Memory B cell (primary cell): ENCODE measurements around the gene HPCAL1.

Experiments used
- ATAC-seq: fragments of 150-1000 bp; cut with Tn5 transposase; 2 replicates; pipeline ENCODE4 v1.10.0; 2021; ENCODE audit warnings: low read depth, mild to moderate bottlenecking, moderate library complexity
- DNase-seq, 2 donors: peaks; one replicate each; pipeline ENCODE4 v3.0.0; 2022; ENCODE audit warnings: low spot score in 2 of 2
- H3K27ac Mint-ChIP-seq: one replicate; pipeline ENCODE4 v1.8.0; 2022; ENCODE audit warnings: mild to moderate bottlenecking, moderate library complexity, mixed read lengths
- H3K27me3 Mint-ChIP-seq: one replicate; pipeline ENCODE4 v1.8.0; 2022; ENCODE audit warnings: mixed read lengths
- H3K36me3 Mint-ChIP-seq: one replicate; pipeline ENCODE4 v1.8.0; 2022; ENCODE audit warnings: mild to moderate bottlenecking, mixed read lengths
- H3K4me1 Mint-ChIP-seq: one replicate; pipeline ENCODE4 v1.8.0; 2022; ENCODE audit warnings: mixed read lengths
- H3K4me3 Mint-ChIP-seq: one replicate; pipeline ENCODE4 v1.8.0; 2022; ENCODE audit warnings: mild to moderate bottlenecking, moderate library complexity, mixed read lengths
- H3K9me3 Mint-ChIP-seq: one replicate; pipeline ENCODE4 v1.8.0; 2022; ENCODE audit warnings: mixed read lengths

The HPCAL1 gene

GRCh38 chr2:10264506-10265328 is 38.0 kb upstream of the HPCAL1 start:
- H3K27ac Mint-ChIP-seq: no peak overlapping the region
- ATAC-seq: no peak
- no peaks in the 10 kb centered on the region for H3K36me3 Mint-ChIP-seq
- no peak overlapping the region for H3K4me3 Mint-ChIP-seq
- peaks cover 3% of the 10 kb centered on the region for H3K27me3 Mint-ChIP-seq
- no peaks in the 10 kb centered on the region for H3K9me3 Mint-ChIP-seq
- DNase-seq: no peak
- H3K4me1 Mint-ChIP-seq: peaks cover 3% of the 10 kb centered on the region

- no peaks in the 10 kb centered on the region for H3K9me3 Mint-ChIP-seq
- H3K36me3 Mint-ChIP-seq: no peaks in the 10 kb centered on the region
- ATAC-seq (no peak), DNase-seq (no peak)
- H3K4me1 Mint-ChIP-seq: peaks cover 3% of the 10 kb centered on the region
- no peak overlapping the region for H3K27ac Mint-ChIP-seq
- H3K27me3 Mint-ChIP-seq: peaks cover 3% of the 10 kb centered on the region
- H3K4me3 Mint-ChIP-seq: no peak overlapping the region
These were observed 37.2 kb upstream of the HPCAL1 start for GRCh38 chr2:10265329-10266132.

GRCh38 chr2:10266133-10266620 is 36.5 kb upstream of the HPCAL1 start:
- H3K27me3 Mint-ChIP-seq: peaks cover 3% of the 10 kb centered on the region
- no peak for ATAC-seq
- no peak overlapping the region for H3K27ac Mint-ChIP-seq
- no peaks in the 10 kb centered on the region for H3K9me3 Mint-ChIP-seq
- no peak for DNase-seq
- H3K4me3 Mint-ChIP-seq: no peak overlapping the region
- H3K36me3 Mint-ChIP-seq: no peaks in the 10 kb centered on the region
- H3K4me1 Mint-ChIP-seq: peaks cover 6% of the 10 kb centered on the region

DNA sequence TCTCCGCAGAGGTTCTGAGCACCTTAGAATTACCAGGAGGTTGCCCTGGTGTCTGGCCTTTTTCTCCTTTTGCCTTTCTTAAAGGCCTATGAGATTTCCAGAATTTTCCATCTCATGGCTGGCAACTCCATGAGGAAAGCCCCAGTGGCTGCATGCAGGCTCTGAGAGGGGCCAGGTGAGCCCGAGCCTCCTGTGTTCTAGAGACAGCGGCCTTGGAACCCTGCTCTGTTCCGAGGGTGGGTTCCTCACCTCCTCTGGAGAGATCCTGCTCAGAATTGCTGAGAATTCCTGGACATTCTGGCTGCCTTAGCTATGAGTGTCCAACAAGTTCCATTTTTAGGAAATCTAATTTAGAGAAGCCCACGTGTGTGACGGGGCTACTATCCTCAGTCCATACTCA is 35.7 kb upstream of the HPCAL1 start:
- Mint-ChIP-seq H3K27me3 (peaks cover 3% of the 10 kb centered on the region), H3K9me3 (no peaks in the 10 kb centered on the region), H3K4me3 (no peak overlapping the region), H3K4me1 (peaks cover 6% of the 10 kb centered on the region), H3K27ac (no peak overlapping the region), H3K36me3 (no peaks in the 10 kb centered on the region)
- DNase-seq (no peak), ATAC-seq (no peak)

DNA sequence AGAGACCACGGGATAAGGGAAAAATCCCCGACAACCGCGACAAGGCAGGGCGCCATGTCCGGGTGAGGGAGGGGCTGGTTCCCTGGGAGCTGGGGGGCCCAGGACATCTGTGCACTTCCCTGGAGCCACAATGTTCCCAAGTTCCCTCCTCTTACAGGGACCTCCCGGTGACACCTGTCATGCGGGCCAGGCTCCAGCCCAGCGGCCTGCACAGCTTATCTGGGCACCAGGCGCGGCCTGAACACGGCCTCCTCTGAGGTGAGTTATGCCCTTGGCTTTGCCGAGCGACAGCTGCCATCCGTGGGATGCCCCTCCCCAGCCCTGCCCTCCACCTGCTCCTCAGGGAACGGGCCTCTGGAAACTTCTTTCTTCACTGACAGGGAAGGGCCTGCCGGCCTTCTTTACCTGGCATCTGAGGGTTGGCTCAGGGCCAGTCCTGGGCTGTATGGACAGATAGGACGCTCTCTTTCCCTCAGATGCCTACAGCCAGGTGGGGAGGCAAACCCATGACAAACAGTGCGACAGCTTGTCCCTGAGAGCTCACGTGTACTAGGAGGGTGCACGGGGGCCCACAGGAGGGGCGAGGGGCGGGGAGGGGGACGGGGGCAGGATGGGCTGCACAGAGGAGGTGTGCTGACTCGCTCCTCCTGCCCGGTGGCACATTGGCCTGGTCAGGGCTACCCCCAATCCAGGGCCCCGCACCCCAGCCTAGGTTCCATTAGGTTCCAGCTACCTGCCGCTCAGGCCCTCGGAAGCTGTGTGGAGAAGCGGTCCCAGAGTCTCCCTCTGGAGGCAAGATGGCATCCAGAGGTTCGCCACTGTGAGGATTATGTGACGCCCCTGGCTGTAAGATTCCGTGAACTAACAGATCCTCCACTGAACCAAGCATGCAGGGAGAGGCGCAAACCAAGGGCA is 34.9 kb upstream of the HPCAL1 start:
- DNase-seq: no peak
- H3K4me3 Mint-ChIP-seq: no peak overlapping the region
- H3K4me1 Mint-ChIP-seq: peaks cover 6% of the 10 kb centered on the region
- peaks cover 3% of the 10 kb centered on the region for H3K27me3 Mint-ChIP-seq
- no peaks in the 10 kb centered on the region for H3K36me3 Mint-ChIP-seq
- no peaks in the 10 kb centered on the region for H3K9me3 Mint-ChIP-seq
- H3K27ac Mint-ChIP-seq: no peak overlapping the region
- ATAC-seq: no peak

DNA sequence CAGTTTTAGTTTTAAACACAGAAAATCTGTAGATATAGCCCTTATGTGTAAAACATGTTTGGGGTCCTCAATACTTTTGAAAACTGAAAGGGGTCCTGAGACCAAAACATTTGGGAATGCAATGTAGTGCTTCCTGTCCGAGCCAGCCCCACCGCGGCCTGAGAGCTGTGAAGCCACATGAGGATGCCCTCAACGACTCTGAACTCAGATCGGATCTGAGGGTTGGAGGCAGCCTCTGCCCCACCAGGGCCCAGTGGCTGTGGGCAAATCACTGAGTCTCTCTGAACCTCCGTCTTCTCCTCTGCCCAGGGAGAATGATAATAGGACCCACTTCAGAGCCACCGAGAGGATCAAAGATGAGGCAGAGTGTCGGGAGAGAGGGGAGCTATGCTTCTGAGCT is 33.4 kb upstream of the HPCAL1 start:
- ATAC-seq: no peak
- Mint-ChIP-seq H3K9me3 (no peaks in the 10 kb centered on the region), H3K27ac (no peak overlapping the region), H3K4me3 (no peak overlapping the region), H3K36me3 (no peaks in the 10 kb centered on the region), H3K4me1 (peaks cover 6% of the 10 kb centered on the region), H3K27me3 (peaks cover 3% of the 10 kb centered on the region)
- DNase-seq: no peak

DNA sequence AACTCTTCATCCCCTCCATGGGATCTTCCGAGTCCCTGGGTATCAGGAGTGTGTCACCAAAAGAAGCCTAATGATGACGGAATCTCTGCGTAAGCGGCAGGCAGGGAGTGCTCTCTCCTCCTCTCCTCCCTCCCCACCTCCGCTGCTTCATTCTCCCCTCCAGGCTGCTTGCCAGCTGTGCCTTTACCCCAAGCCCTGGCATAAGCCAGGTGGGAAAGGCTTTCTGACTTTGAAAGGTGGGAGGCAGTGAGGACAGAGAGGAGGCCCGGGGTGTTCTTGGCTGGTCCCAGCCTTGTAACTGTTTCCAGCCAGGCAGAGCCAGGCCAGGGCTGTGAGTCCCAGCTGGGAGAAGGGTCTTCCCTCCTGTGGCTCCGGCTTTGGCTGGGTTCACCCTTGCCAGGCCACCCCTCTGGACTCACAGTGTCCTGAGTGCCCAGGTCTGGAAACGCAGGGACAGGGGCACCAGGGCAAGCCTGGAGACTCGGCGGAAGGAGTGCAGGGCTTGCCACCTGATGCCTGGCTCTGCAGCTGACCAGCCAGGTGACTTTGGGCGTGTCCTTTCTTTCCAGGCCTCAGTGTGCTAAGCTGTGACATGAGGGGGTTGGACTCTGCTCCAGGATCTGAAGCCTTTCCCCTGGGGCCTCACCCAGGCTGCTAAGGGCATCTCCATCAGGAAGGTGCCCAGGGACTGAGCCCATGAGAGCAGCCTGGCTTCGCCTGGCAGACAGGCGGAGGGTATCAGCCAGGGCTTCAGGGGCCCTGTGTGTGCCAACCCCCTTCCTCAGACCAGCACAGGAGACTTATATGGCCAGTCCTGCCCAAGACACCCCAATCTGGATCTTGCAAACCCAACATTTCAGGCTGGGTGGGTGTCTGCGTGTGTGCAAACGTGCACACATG is 32.7 kb upstream of the HPCAL1 start:
- H3K27me3 Mint-ChIP-seq: peaks cover 2% of the 10 kb centered on the region
- ATAC-seq (no peak), DNase-seq (no peak)
- H3K4me1 Mint-ChIP-seq: peaks cover 6% of the 10 kb centered on the region
- H3K4me3 Mint-ChIP-seq: no peak overlapping the region
- no peaks in the 10 kb centered on the region for H3K9me3 Mint-ChIP-seq
- no peaks in the 10 kb centered on the region for H3K36me3 Mint-ChIP-seq
- H3K27ac Mint-ChIP-seq: no peak overlapping the region

GRCh38 chr2:10271509-10271908 is 31.2 kb upstream of the HPCAL1 start:
- DNase-seq: no peak
- H3K4me1 Mint-ChIP-seq: peaks cover 6% of the 10 kb centered on the region
- no peak for ATAC-seq
- H3K36me3 Mint-ChIP-seq: no peaks in the 10 kb centered on the region
- H3K4me3 Mint-ChIP-seq: no peak overlapping the region
- peaks cover 2% of the 10 kb centered on the region for H3K27me3 Mint-ChIP-seq
- no peak overlapping the region for H3K27ac Mint-ChIP-seq
- H3K9me3 Mint-ChIP-seq: no peaks in the 10 kb centered on the region

- Mint-ChIP-seq H3K9me3 (no peaks in the 10 kb centered on the region), H3K27me3 (peaks cover 7% of the 10 kb centered on the region), H3K4me1 (peaks cover 6% of the 10 kb centered on the region), H3K36me3 (no peaks in the 10 kb centered on the region), H3K27ac (no peak overlapping the region), H3K4me3 (no peak overlapping the region)
- DNase-seq (no peak), ATAC-seq (no peak)
These were observed 30.8 kb upstream of the HPCAL1 start for GRCh38 chr2:10271946-10272345.

DNA sequence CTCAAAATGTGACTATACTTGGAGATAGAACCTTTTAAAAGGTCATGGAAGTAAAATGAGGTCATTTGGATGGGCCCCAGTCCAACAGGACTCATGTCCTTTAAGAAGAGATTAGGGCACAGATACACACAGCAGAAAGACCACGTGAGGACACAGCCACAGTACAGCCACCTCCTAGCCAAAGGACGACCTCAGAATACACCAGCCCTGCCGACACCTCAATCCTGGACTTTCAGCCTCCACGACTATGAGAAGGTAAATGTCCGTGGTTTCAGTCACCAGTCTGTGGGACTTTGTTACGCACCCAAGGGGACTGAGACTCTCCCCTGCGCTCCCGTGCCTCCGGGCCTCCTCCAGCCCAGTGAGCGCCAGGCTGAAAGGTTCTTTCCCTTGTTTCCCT is 30.2 kb upstream of the HPCAL1 start:
- ATAC-seq: no peak
- peaks cover 6% of the 10 kb centered on the region for H3K4me1 Mint-ChIP-seq

GRCh38 chr2:10273215-10274175 is 29.2 kb upstream of the HPCAL1 start:
- no peak overlapping the region for H3K27ac Mint-ChIP-seq
- DNase-seq: no peak
- H3K36me3 Mint-ChIP-seq: no peaks in the 10 kb centered on the region

More for the DNA sequence above, 30.2 kb upstream of the HPCAL1 start:
- H3K27ac Mint-ChIP-seq: no peak overlapping the region
- H3K9me3 Mint-ChIP-seq: no peaks in the 10 kb centered on the region
- peaks cover 10% of the 10 kb centered on the region for H3K27me3 Mint-ChIP-seq
- H3K36me3 Mint-ChIP-seq: no peaks in the 10 kb centered on the region
- H3K4me3 Mint-ChIP-seq: no peak overlapping the region
- no peak for DNase-seq

DNA sequence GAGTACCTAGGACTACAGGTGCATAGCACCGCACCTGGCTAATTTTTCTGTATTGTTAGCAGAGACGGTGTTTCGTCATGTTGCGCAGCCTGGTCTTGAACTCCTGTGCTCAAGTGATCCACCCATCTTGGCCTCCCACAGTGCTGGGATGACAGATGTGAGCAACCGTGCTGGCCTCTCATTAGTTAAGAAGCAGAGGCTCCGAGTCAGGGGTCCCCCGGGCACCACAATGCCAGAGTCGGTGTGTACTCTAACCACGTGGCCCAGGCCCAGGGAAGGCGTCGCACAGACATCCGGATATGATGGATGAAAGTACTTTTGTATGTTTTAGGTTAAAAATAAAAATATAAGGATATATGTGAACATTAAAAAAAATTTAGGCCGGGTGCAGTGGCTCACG is 28.3 kb upstream of the HPCAL1 start:
- Mint-ChIP-seq H3K36me3 (no peaks in the 10 kb centered on the region), H3K4me1 (peaks cover 10% of the 10 kb centered on the region), H3K4me3 (no peak overlapping the region), H3K27ac (no peak overlapping the region), H3K9me3 (no peaks in the 10 kb centered on the region), H3K27me3 (peaks cover 13% of the 10 kb centered on the region)
- ATAC-seq: no peak
- no peak for DNase-seq

More at GRCh38 chr2:10273215-10274175, 29.2 kb upstream of the HPCAL1 start:
- peaks cover 10% of the 10 kb centered on the region for H3K27me3 Mint-ChIP-seq
- H3K4me1 Mint-ChIP-seq: peaks cover 9% of the 10 kb centered on the region
- H3K9me3 Mint-ChIP-seq: no peaks in the 10 kb centered on the region
- no peak for ATAC-seq
- H3K4me3 Mint-ChIP-seq: no peak overlapping the region
